ENCODE measurements around the gene MED31. TPM values are rescaled to one million over a fixed set of nuclear protein-coding genes. Genes with fewer than 3 reads are reported as not detected.

Gene MED31
- 12.9 to 24.2 TPM (median 14.5 TPM) in 3 replicates for total RNA-seq
- long read RNA-seq, transcript MED31-201 (4 exons, 1,654 nt) = major isoform, 16 of 19 reads
- long read RNA-seq, partial matches to known transcripts = 0 of 19 reads
- long read RNA-seq, other reads (novel, unspliced or antisense) = 0 of 19 reads

DNA sequence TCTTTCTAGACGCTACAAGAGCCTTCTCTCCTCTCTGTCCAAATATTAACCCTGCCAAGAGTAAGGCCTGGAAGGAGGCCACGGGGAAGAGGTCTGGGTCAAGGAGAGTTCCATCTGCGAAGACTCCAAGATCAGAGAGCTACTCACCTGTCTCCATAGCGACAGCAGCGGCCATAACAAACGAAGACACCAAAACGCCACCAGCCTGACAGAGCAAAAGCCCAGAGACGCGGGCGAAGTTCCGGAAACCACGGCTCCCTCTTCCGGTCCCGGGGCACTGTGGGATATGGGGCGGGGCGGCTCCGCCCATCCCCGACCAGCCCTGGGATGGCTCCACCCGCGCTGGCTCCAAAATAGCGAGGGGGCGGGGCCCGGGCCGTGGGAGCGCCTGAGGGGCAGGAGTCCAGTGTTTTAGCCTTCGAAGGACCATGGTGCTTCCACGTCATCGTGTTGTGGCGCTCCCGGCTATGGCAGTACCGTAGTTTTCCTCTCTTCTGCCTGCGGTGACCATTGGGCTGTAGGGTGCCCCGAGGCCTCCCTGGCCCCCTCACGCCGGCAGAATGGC lies at the start of gene MED31, which contains the start of gene C17orf100:
TSS of gene MED31 (minus strand) at position 252 of the 565 bp plus-strand sequence. CDS start at position 175, 77 bp downstream.
TSS of gene C17orf100 (plus strand) at position 409 of the 565 bp plus-strand sequence. CDS start at position 561, 152 bp downstream.
- TF ChIP-seq, protein P1, sequence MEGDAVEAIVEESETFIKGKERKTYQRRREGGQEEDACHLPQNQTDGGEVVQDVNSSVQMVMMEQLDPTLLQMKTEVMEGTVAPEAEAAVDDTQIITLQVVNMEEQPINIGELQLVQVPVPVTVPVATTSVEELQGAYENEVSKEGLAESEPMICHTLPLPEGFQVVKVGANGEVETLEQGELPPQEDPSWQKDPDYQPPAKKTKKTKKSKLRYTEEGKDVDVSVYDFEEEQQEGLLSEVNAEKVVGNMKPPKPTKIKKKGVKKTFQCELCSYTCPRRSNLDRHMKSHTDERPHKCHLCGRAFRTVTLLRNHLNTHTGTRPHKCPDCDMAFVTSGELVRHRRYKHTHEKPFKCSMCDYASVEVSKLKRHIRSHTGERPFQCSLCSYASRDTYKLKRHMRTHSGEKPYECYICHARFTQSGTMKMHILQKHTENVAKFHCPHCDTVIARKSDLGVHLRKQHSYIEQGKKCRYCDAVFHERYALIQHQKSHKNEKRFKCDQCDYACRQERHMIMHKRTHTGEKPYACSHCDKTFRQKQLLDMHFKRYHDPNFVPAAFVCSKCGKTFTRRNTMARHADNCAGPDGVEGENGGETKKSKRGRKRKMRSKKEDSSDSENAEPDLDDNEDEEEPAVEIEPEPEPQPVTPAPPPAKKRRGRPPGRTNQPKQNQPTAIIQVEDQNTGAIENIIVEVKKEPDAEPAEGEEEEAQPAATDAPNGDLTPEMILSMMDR (IDR thresholded peaks at IDR 0.05) = no peak

DNA sequence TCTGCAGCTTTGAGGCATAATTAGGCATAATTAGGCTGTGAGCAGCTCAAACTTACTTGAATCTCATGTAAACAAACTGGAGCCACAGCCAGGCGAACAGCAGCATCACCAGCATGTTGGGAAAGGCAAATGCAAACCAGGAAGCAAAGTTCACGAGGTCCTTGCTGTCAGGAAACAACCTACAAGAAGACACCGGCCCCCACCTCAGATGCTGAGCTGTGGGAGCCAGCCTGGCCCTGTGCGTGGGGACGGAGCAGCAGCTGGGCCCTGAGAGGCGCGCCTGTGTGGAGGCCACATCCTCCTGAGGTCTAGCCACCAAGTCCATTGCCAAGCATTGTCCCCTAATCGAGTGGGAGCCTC lies 49.5 kb upstream of the MED31 start:
- Mint-ChIP-seq H3K4me3 (ENCODE audit: unreplicated experiment) (no peak overlapping the region), H3K4me1 (ENCODE audit: low read depth) (no peaks in the 10 kb centered on the region), H3K9me3 (ENCODE audit: low read depth) (no peaks in the 10 kb centered on the region), H3K36me3 (ENCODE audit: low read depth) (no peaks in the 10 kb centered on the region), H3K27ac (ENCODE audit: unreplicated experiment) (no peak overlapping the region), H3K27me3 (ENCODE audit: low read depth) (peaks cover 18% of the 10 kb centered on the region)
- TF ChIP-seq, protein P1 (IDR thresholded peaks at IDR 0.05) = no peak
- no peak for DNase-seq (ENCODE audit: low spot score)

More for the DNA sequence above, at the start of gene MED31, which contains the start of gene C17orf100:
- peak within 1 kb of the TSS; percentile 91 for H3K4me3 Mint-ChIP-seq (ENCODE audit: unreplicated experiment)
- DNase-seq (ENCODE audit: low spot score) = peak; percentile 97
- H3K27ac Mint-ChIP-seq (ENCODE audit: unreplicated experiment) = peak within 1 kb of the TSS; percentile 98
- H3K27me3 Mint-ChIP-seq (ENCODE audit: low read depth) = peaks cover 25% of the 10 kb centered on the region
- H3K36me3 Mint-ChIP-seq (ENCODE audit: low read depth) = peaks cover 10% of the 10 kb centered on the region
- H3K9me3 Mint-ChIP-seq (ENCODE audit: low read depth) = peaks cover 6% of the 10 kb centered on the region
- H3K4me1 Mint-ChIP-seq (ENCODE audit: low read depth) = peaks cover 50% of the 10 kb centered on the region

DNA sequence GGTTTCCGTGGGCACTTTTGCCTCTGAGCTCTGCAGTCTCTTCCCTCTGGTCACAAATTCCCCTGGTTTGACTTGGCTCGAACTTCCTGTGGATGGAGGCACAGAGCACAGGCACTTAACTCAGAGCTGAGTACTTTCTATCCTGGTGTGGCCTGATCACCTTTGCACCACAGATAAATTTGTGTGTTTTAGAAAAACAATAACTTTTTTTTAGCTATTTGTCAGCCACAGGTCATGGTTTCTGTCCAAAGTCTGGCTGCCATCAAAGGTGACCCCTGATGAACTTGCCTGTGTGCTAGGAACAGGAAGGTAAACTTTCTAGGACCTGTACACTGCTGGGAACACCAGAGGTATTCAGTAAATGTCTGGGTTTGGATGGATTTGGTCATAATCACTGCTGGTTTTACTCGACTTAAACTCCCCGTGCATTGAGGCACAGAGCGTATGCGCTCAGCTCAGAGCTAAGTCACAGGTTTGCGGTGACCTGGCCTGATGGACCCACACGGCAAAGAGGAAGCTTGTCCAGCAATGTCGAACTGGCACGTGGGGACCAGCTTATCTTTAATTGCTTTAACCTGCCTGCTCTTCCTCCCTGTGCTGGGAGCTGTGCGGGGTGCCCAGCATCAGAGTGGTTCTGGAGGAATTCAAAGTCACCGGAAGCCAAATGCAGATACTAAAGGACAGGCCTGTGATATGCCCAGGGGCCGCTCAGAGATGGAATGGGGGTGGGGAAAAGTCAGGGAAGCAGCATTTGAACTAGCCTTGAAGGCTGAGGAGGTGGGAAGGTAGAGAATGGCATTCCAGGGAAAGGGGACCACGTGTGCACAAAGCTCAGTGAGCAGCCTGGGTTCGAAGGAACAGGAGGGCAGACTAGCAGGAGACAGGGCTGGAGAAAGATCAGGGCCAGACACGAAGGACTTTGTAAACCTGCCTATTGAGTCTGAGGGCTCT lies 48.9 kb upstream of the MED31 start:
- peaks cover 15% of the 10 kb centered on the region for H3K27me3 Mint-ChIP-seq (ENCODE audit: low read depth)
- TF ChIP-seq, protein P1 (IDR thresholded peaks at IDR 0.05) = no peak
- H3K36me3 Mint-ChIP-seq (ENCODE audit: low read depth) = no peaks in the 10 kb centered on the region
- H3K4me3 Mint-ChIP-seq (ENCODE audit: unreplicated experiment) = no peak overlapping the region
- H3K27ac Mint-ChIP-seq (ENCODE audit: unreplicated experiment) = no peak overlapping the region
- peak; percentile 39 for DNase-seq (ENCODE audit: low spot score)
- no peaks in the 10 kb centered on the region for H3K4me1 Mint-ChIP-seq (ENCODE audit: low read depth)
- H3K9me3 Mint-ChIP-seq (ENCODE audit: low read depth) = no peaks in the 10 kb centered on the region

DNA sequence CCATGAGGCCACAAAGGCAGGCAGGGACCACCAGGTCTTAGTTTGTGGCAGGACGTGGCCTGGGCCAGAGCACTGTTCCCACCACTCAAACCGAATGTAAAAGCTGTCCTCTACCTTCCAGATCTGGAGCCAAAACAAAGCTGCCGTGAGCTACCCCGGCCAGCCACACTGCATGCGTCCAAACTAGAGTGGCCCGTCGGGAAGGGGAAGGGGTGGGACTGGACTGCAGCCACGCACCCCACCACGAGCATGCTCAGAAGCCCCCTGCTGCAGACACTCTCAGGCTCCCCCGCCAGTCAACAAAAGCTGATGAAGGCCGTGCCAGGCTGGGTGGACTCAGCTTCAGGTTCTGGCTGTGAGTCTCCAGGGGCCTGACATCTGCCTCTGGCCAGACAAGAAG lies 46.6 kb upstream of the MED31 start:
- no peak overlapping the region for H3K27ac Mint-ChIP-seq (ENCODE audit: unreplicated experiment)
- no peaks in the 10 kb centered on the region for H3K4me1 Mint-ChIP-seq (ENCODE audit: low read depth)
- H3K36me3 Mint-ChIP-seq (ENCODE audit: low read depth) = peaks cover 1% of the 10 kb centered on the region
- no peak overlapping the region for H3K4me3 Mint-ChIP-seq (ENCODE audit: unreplicated experiment)
- peak; percentile 82 for DNase-seq (ENCODE audit: low spot score)
- TF ChIP-seq, protein P1 (IDR thresholded peaks at IDR 0.05) = no peak
- peaks cover 10% of the 10 kb centered on the region for H3K27me3 Mint-ChIP-seq (ENCODE audit: low read depth)
- H3K9me3 Mint-ChIP-seq (ENCODE audit: low read depth) = no peaks in the 10 kb centered on the region

DNA sequence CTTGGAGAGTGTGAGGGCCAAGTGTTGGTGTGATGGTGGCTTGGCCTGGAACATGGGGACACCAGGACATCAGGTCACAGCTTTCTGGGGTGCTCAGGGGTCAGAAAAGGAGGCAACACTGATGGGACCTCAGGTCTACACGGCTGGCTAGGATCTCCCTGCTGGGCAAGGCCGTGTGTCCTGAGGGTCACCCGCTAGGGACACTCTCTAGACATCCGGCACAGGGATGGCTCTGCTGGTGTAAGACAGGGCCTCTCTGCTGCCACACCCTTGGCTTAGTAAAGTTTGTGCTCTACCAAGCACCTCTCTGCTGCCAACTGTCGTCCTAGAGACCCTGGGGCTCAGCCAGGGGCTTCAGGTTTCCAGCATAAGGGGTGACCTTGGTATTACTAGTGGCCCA lies 45.5 kb upstream of the MED31 start:
- H3K36me3 Mint-ChIP-seq (ENCODE audit: low read depth) = peaks cover 1% of the 10 kb centered on the region
- no peak overlapping the region for H3K4me3 Mint-ChIP-seq (ENCODE audit: unreplicated experiment)
- no peaks in the 10 kb centered on the region for H3K4me1 Mint-ChIP-seq (ENCODE audit: low read depth)
- H3K9me3 Mint-ChIP-seq (ENCODE audit: low read depth) = no peaks in the 10 kb centered on the region
- TF ChIP-seq, protein P1 (IDR thresholded peaks at IDR 0.05) = no peak
- H3K27ac Mint-ChIP-seq (ENCODE audit: unreplicated experiment) = no peak overlapping the region
- H3K27me3 Mint-ChIP-seq (ENCODE audit: low read depth) = peaks cover 12% of the 10 kb centered on the region
- DNase-seq (ENCODE audit: low spot score) = peak; percentile 53

Measured in chondrocyte (in vitro differentiated cells).